Measurements from ENCODE around the gene ZNF831. TPM values are rescaled to one million over a fixed set of nuclear protein-coding genes. Genes with fewer than 3 reads are reported as not detected.

The ZNF831 gene
- total RNA-seq, 4 donors from 2014 or later: 0.05 to 0.07 TPM; not detected in 2

DNA sequence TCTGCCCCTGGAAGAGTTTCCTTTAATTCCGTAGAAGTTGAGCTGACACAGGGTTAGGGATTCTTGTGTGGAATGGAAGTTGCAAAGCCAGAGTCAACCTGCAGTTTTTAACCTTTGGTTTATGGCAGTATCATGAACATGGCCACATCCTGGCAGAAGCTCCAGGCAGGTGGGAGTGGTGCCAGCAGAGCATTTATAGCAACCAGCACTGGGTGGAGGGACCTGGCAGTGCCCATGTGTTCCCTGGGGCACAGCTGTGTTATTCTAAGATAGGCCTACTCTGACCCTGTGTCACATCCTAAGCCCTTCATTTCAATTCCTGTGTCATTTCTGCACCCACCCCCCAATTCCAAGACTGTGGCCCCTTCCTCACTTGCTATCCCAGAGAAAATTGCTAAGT, 26.1 kb upstream of the ZNF831 start:
- Histone ChIP-seq H3K4me1 (peaks cover 6 to 12% of the 10 kb centered on the region in 2 donors), H3K9me3 (no peaks in the 10 kb centered on the region), H3K27ac (no peak overlapping the region), H3K4me3 (no peak overlapping the region), H3K27me3 (no peaks in the 10 kb centered on the region), H3K36me3 (no peaks in the 10 kb centered on the region)
- intact Hi-C loops (cut with DNase I; ENCODE audit: low total_unique reads) (no loop called here), in situ Hi-C loops (cut with MboI; ENCODE audit: low sequenced_read_pairs in 4 of 4) (no loop called here)
- TF ChIP-seq POLR2A (IDR thresholded peaks at IDR 0.05): no peak
- TF ChIP-seq, protein P1, sequence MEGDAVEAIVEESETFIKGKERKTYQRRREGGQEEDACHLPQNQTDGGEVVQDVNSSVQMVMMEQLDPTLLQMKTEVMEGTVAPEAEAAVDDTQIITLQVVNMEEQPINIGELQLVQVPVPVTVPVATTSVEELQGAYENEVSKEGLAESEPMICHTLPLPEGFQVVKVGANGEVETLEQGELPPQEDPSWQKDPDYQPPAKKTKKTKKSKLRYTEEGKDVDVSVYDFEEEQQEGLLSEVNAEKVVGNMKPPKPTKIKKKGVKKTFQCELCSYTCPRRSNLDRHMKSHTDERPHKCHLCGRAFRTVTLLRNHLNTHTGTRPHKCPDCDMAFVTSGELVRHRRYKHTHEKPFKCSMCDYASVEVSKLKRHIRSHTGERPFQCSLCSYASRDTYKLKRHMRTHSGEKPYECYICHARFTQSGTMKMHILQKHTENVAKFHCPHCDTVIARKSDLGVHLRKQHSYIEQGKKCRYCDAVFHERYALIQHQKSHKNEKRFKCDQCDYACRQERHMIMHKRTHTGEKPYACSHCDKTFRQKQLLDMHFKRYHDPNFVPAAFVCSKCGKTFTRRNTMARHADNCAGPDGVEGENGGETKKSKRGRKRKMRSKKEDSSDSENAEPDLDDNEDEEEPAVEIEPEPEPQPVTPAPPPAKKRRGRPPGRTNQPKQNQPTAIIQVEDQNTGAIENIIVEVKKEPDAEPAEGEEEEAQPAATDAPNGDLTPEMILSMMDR (IDR thresholded peaks at IDR 0.05 in 4 of 5, conservative IDR thresholded peaks at IDR 0.05 in 1 of 5): no peak
- DNase-seq (peak; percentile 35 to 72), ATAC-seq (peak; percentile 79 to 84)

DNA sequence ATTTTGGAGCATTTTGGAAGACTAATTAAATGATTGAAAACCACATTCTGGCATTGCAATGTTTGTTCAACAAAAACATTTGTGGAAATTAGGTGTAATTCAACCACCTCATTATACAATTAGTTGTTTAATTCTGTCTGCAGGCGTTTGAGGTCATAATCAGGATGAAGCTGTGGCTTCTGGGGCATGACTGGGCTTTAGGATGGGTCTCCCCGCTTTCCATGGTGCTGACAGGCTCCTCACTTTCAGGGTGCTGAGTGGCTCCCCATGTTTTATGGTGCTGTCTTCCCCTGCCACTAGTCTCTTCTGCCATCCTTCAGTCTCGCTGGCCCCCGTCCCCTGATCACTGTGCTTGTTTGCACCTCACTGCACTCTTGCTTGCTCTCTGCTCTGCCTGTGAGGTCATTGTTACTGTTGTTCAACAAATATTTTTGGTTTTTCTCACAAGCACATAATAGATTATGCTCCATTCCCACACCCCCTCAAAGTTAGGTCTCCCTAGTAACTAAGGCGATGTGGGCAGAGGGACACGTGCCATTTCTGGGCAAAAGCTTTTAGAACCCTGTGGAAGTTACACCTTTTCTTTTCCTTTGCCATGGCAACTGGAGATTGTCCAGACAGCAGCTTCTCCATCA, 25.4 kb upstream of the ZNF831 start:
- H3K4me3 ChIP-seq: no peak overlapping the region
- no peak for DNase-seq
- intact Hi-C loops (cut with DNase I; ENCODE audit: low total_unique reads): no loop called here

DNA sequence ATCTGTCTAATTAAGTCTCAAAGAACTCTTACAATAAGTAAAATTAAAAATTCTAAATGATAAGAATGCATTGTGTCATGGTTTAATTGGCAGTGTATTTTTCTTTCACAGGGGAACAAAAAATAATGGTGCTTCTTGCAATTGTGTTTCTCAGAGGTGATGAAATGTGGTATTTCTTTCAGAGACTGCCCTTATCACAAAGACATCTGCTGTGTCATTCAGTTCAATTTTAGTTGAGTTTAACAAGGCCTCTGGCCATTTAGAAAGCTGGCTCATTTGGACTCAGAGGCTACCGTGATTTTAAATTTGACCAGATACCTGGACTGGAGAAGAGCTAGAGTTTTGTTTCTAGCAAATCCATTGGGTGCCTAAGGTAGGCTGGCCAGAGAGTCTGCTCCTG, 23.6 kb upstream of the ZNF831 start:
- Histone ChIP-seq H3K4me1 (peaks cover 6 to 12% of the 10 kb centered on the region in 2 donors), H3K27ac (no peak overlapping the region), H3K27me3 (no peaks in the 10 kb centered on the region), H3K9me3 (no peaks in the 10 kb centered on the region), H3K4me3 (no peak overlapping the region), H3K36me3 (no peaks in the 10 kb centered on the region)
- intact Hi-C loops (cut with DNase I; ENCODE audit: low total_unique reads): no loop called here
- in situ Hi-C loops (cut with MboI; ENCODE audit: low sequenced_read_pairs in 4 of 4): no loop called here
- no peak for DNase-seq
- TF ChIP-seq, protein P1 (IDR thresholded peaks at IDR 0.05 in 4 of 5, conservative IDR thresholded peaks at IDR 0.05 in 1 of 5): no peak
- TF ChIP-seq POLR2A (IDR thresholded peaks at IDR 0.05): no peak
- no peak for ATAC-seq

More for the DNA sequence above, 25.4 kb upstream of the ZNF831 start:
- no peaks in the 10 kb centered on the region for H3K27me3 ChIP-seq
- TF ChIP-seq, protein P1 (IDR thresholded peaks at IDR 0.05 in 4 of 5, conservative IDR thresholded peaks at IDR 0.05 in 1 of 5): no peak
- no peak for TF ChIP-seq POLR2A (IDR thresholded peaks at IDR 0.05)
- H3K36me3 ChIP-seq: no peaks in the 10 kb centered on the region
- no peak overlapping the region for H3K27ac ChIP-seq
- in situ Hi-C loops (cut with MboI; ENCODE audit: low sequenced_read_pairs in 4 of 4): no loop called here
- H3K4me1 ChIP-seq: peaks cover 6 to 12% of the 10 kb centered on the region in 2 donors
- ATAC-seq: no peak
- H3K9me3 ChIP-seq: no peaks in the 10 kb centered on the region

DNA sequence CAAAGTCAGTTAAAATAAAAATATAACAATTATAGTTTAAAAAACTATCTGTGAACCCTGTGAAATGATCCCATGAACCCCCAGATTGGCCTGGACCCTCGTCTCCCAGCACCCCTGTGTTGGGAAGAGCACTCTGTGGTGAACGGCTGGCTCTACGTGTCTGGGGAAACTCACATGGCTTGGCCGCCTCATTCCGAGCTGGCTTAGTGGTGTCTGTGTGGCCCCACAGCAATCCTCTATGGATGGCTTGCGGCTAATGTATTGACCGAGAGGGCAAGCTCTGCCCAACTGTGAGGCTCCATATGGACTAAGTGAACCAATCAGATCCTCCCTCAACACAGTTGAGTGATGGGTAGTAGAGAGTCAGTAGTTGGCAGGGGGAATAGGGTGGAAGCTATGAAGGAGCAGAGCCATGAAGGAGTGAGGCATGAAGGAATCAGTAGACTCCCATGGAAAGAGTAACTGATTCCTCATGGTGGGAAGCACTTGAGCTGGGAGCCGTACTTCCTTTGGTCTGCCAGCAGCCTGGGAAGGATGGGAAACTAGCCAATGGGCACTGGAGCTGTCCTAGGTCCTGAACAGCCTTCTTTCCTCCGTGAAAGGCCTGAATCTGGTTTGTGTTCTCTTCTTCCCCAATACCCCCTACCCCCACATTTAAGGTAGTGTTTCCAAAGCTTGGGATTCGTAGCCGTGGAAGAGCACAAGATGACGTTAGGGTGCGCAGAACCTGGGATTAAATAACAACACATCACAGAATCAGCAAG, 21.6 kb upstream of the ZNF831 start:
- intact Hi-C loops (cut with DNase I; ENCODE audit: low total_unique reads) (no loop called here), in situ Hi-C loops (cut with MboI; ENCODE audit: low sequenced_read_pairs in 4 of 4) (no loop called here)
- Histone ChIP-seq H3K27ac (no peak overlapping the region), H3K4me1 (peaks cover 13 to 19% of the 10 kb centered on the region in 2 donors), H3K36me3 (no peaks in the 10 kb centered on the region), H3K27me3 (no peaks in the 10 kb centered on the region), H3K4me3 (no peak overlapping the region), H3K9me3 (no peaks in the 10 kb centered on the region)
- ATAC-seq (no peak), DNase-seq (no peak)
- TF ChIP-seq POLR2A (IDR thresholded peaks at IDR 0.05): no peak

DNA sequence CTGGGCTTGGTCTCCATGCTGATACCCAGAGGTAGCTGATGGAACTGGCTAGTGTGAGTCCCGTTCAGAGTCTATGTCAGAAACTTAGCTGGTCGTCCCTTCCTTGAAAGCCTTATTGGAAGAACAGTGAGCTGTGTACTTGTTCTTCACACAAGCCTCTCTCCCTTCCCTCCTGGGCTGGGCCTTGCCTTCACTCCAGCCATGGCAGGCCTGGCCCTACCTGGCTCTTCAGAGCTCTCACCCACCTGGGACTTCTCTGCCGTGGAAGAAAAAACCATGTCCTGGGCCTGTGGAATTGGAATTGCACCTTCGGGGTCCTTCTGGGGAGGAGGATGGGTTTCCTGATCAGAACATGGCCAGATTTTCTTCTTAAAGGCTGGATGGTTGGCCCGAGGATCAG, 20.3 kb upstream of the ZNF831 start:
- in situ Hi-C loops (cut with MboI; ENCODE audit: low sequenced_read_pairs in 4 of 4) (no loop called here), intact Hi-C loops (cut with DNase I; ENCODE audit: low total_unique reads) (no loop called here)
- H3K4me3 ChIP-seq: no peak overlapping the region
- TF ChIP-seq, protein P1 (IDR thresholded peaks at IDR 0.05 in 4 of 5, conservative IDR thresholded peaks at IDR 0.05 in 1 of 5): no peak
- TF ChIP-seq POLR2A (IDR thresholded peaks at IDR 0.05): no peak
- H3K36me3 ChIP-seq: no peaks in the 10 kb centered on the region
- DNase-seq: no peak
- no peaks in the 10 kb centered on the region for H3K9me3 ChIP-seq
- ATAC-seq: no peak
- H3K4me1 ChIP-seq: peaks cover 11 to 19% of the 10 kb centered on the region in 2 donors
- H3K27ac ChIP-seq: no peak overlapping the region
- H3K27me3 ChIP-seq: no peaks in the 10 kb centered on the region
